Endothelial cell of umbilical vein (primary cell): ENCODE data around the gene MBOAT1. TPM values are rescaled to one million over a fixed set of nuclear protein-coding genes. Genes with fewer than 3 reads are reported as not detected.

Experiments
- BruUV-seq: library from RNA; stranded (reverse); fragments of 400-500 nt; replicated peaks from 2 replicates; lab custom pipeline; 2021; lab: Mats Ljungman, UMichigan
- CTCF ChIA-PET: fragments of 300-600, 350-600 bp; sonication (Branson Sonifier 250); formaldehyde crosslinking; loops from one replicate; lab custom pipeline; 2021; ENCODE audit warnings: antibody characterized with exemption, inconsistent platforms; lab: Charles Lee
- POLR2A ChIA-PET: fragments of 300-600, 350-600 bp; sonication (Branson Sonifier 250); formaldehyde crosslinking; loops from one replicate; lab custom pipeline; 2021; ENCODE audit warnings: antibody characterized with exemption, inconsistent platforms; lab: Charles Lee
- DNase-seq: peaks from one replicate; pipeline ENCODE4 v3.0.0-alpha.2; 2011; ENCODE audit warnings: low read depth, low spot score
- FAIRE-seq: peaks from 2 replicates; lab custom pipeline; 2011; peaks lifted over from hg19 to GRCh38; lab: Jason Lieb, UNC
- H2AFZ ChIP-seq: 2 replicates; pipeline ENCODE4 v1.6.0; 2012; ENCODE audit warnings: low read depth, low read length, control low read depth, inconsistent platforms
- H3K27ac ChIP-seq: 2 replicates; pipeline ENCODE4 v1.5.1; 2011; ENCODE audit warnings: low read depth, mild to moderate bottlenecking, control low read depth, low read length, moderate library complexity; ENCODE audit not compliant: insufficient read depth
- H3K27me3 ChIP-seq, 2 experiments: 2 replicates each; pipeline versions ENCODE4 v1.6.0 to v1.6.1; 2011; ENCODE audit warnings: low read length in 2 of 2, mixed read lengths in 1 of 2; ENCODE audit not compliant: control insufficient read depth in 2 of 2, insufficient read depth in 2 of 2
- H3K36me3 ChIP-seq, 2 experiments: 2 replicates in 1 of 2; 3 replicates in 1 of 2; pipeline ENCODE4 v1.5.1; 2011; ENCODE audit warnings: low read length in 2 of 2, mild to moderate bottlenecking in 1 of 2, moderate library complexity in 1 of 2; ENCODE audit not compliant: control insufficient read depth in 2 of 2, insufficient read depth in 2 of 2; ENCODE audit errors: extremely low read depth in 1 of 2
- H3K4me1 ChIP-seq: 3 replicates; pipeline ENCODE4 v1.5.1; 2011; ENCODE audit warnings: mild to moderate bottlenecking, low read length; ENCODE audit not compliant: control insufficient read depth, insufficient read depth; ENCODE audit errors: extremely low read depth
- H3K4me2 ChIP-seq: 2 replicates; pipeline ENCODE4 v1.6.1; 2011; ENCODE audit warnings: low read length, control low read depth, mixed read lengths; ENCODE audit not compliant: insufficient read depth
- H3K4me3 ChIP-seq, 3 experiments: fragments of 200-600 bp in 1 of 3; sonication (generic), shearing (Covaris generic) in 1 of 3; replicated peaks in 1 of 3; 2 replicates each; pipeline ENCODE4 v1.5.1; 2011 to 2016; ENCODE audit warnings: control low read depth in 3 of 3, low read length in 3 of 3, mild to moderate bottlenecking in 2 of 3, inconsistent platforms in 1 of 3, low read depth in 1 of 3, moderate library complexity in 1 of 3; ENCODE audit not compliant: insufficient read depth in 1 of 3
- H3K79me2 ChIP-seq: 2 replicates; pipeline ENCODE4 v1.6.0; 2012; ENCODE audit warnings: low read length, inconsistent platforms; ENCODE audit not compliant: control insufficient read depth, insufficient read depth
- H3K9ac ChIP-seq: replicated peaks from 2 replicates; pipeline ENCODE3; 2011; ENCODE audit warnings: low read length, control low read depth; ENCODE audit not compliant: insufficient read depth; ENCODE audit errors: extremely low read depth
- H3K9me1 ChIP-seq: replicated peaks from 3 replicates; pipeline ENCODE4 v1.6.0; 2011; ENCODE audit warnings: mild to moderate bottlenecking, low read length; ENCODE audit not compliant: control insufficient read depth, insufficient read depth; ENCODE audit errors: extremely low read depth
- H3K9me3 ChIP-seq: replicated peaks from 2 replicates; pipeline ENCODE4 v1.5.1; 2012; ENCODE audit warnings: low read length, inconsistent platforms; ENCODE audit not compliant: control insufficient read depth, insufficient read depth
- H4K20me1 ChIP-seq: replicated peaks from 2 replicates; pipeline ENCODE3; 2011; ENCODE audit warnings: mild to moderate bottlenecking, low read length; ENCODE audit not compliant: control insufficient read depth, insufficient read depth; ENCODE audit errors: extremely low read depth
- EZH2 ChIP-seq: IDR thresholded peaks from 2 replicates; pipeline ENCODE4 v1.6.1; 2012; ENCODE audit warnings: borderline replicate concordance, low read depth, mild to moderate bottlenecking, moderate library complexity, low read length, inconsistent platforms; ENCODE audit not compliant: severe bottlenecking
- GATA2 ChIP-seq: IDR thresholded peaks from 2 replicates; pipeline ENCODE4 v1.7.0; 2011; ENCODE audit warnings: low read depth, mild to moderate bottlenecking, moderate library complexity, mixed read lengths, low read length; ENCODE audit not compliant: insufficient read length, insufficient read depth
- MYC ChIP-seq: IDR thresholded peaks from one replicate; pipeline ENCODE4 v1.6.1; 2011; ENCODE audit warnings: mild to moderate bottlenecking, low read depth, low read length
- dilution Hi-C: fragments of 300-500 bp; cut with MboI; formaldehyde crosslinking; loops from one replicate; pipeline ENCODE4 v1.15.0; 2019; ENCODE audit warnings: low sequenced_read_pairs; ENCODE audit not compliant: extremely low pct_ligation_motif_present
- intact Hi-C: fragments of 100-400 bp; cut with micrococcal nuclease; formaldehyde crosslinking; loops from one replicate; pipeline ENCODE4 v1.10.0; 2022
- polyA plus RNA-seq, 4 experiments: library from polyadenylated mRNA; depleted of rRNA in 3 of 4; stranded (reverse) in 3 of 4; unstranded in 1 of 4; fragments of >200 nt; gene quantifications; 2 replicates each; pipeline versions ENCODE4 v1.2.1 to v1.2.3, GENCODE V29; 2011 to 2012; ENCODE audit warnings: missing spikeins in 1 of 4
- total RNA-seq: library from RNA; stranded (reverse); gene quantifications from 2 replicates; pipeline ENCODE4 v1.2.3, GENCODE V29; 2021
- TF ChIP-seq, protein P1 (sequence below), 2 donors: IDR thresholded peaks; 1 replicate in 1 of 2; 2 replicates in 1 of 2; pipeline ENCODE4 v1.5.1; 2011; ENCODE audit warnings: low read length in 2 of 2, mild to moderate bottlenecking in 2 of 2, moderate library complexity in 2 of 2, control low read depth in 1 of 2, inconsistent platforms in 1 of 2, low read depth in 1 of 2; ENCODE audit not compliant: insufficient read depth in 1 of 2; ENCODE audit errors: extremely low read depth in 1 of 2

Gene MBOAT1
- total and polyA plus RNA-seq, 2 donors (not counting 3 experiments of a cell fraction or from before 2014, with no cell fraction given) = 2.1 to 5.4 TPM

- no TSS peak for BruUV-seq
- Histone ChIP-seq H3K9me1 (no peaks in the 10 kb centered on the region), H3K4me1 (no peaks in the 10 kb centered on the region), H3K27ac (no peak overlapping the region), H3K79me2 (no peaks in the 10 kb centered on the region), H4K20me1 (no peaks in the 10 kb centered on the region), H3K36me3 (no peaks in the 10 kb centered on the region), H2AFZ (no peak overlapping the region), H3K27me3 (no peaks in the 10 kb centered on the region), H3K9ac (no peak overlapping the region), H3K4me3 (no peak overlapping the region), H3K4me2 (no peak overlapping the region), H3K9me3 (no peaks in the 10 kb centered on the region)
- ChIA-PET POLR2A (no interaction called here), CTCF (interaction anchor here (0.9 kb wide), 1 partner anchor 12 kb away, joined by 3 read pairs; no protein-coding TSS in a partner anchor)
- DNase-seq (no peak), FAIRE-seq (no peak)
- intact Hi-C loops = no loop called here
- dilution Hi-C loops = no loop called here
- TF ChIP-seq MYC = no peak
- no peak for TF ChIP-seq EZH2
- no peak for TF ChIP-seq GATA2
Measured at GRCh38 chr6:20205722-20206161, 6.5 kb downstream of the MBOAT1 start.

DNA sequence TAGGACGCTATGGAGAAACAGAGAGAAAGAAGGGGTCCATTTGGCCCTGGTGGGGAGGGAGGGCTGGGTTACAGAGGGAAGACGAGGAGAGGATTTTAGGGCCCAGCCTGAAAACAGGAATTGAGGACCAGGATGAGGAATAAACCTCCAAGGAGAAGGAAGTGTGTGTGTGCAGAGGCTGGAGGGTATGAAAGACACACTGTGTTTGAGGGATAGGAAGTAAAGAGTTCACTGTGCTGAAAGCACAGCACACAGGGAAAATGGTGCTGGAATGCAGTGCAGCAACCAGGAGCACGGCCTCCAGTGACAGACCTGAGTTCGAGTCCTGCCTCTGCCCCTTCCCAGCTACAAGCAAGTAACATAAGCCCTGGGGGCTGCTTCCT is 7.8 kb downstream of the MBOAT1 start:
- no peaks in the 10 kb centered on the region for H3K9me1 ChIP-seq
- no peaks in the 10 kb centered on the region for H3K36me3 ChIP-seq
- POLR2A ChIA-PET = no interaction called here
- CTCF ChIA-PET = interaction anchor here (1.5 kb wide), 1 partner anchor 78 kb away, joined by 3 read pairs; no protein-coding TSS in a partner anchor
- no peaks in the 10 kb centered on the region for H3K79me2 ChIP-seq
- no TSS peak for BruUV-seq
- no peak overlapping the region for H3K4me2 ChIP-seq
- H3K4me3 ChIP-seq = no peak overlapping the region
- no peak overlapping the region for H3K27ac ChIP-seq
- FAIRE-seq (no peak), DNase-seq (no peak)
- no peak overlapping the region for H2AFZ ChIP-seq
- no peaks in the 10 kb centered on the region for H3K9me3 ChIP-seq
- no peaks in the 10 kb centered on the region for H3K4me1 ChIP-seq
- dilution Hi-C loops (no loop called here), intact Hi-C loops (no loop called here)
- TF ChIP-seq, protein P1, sequence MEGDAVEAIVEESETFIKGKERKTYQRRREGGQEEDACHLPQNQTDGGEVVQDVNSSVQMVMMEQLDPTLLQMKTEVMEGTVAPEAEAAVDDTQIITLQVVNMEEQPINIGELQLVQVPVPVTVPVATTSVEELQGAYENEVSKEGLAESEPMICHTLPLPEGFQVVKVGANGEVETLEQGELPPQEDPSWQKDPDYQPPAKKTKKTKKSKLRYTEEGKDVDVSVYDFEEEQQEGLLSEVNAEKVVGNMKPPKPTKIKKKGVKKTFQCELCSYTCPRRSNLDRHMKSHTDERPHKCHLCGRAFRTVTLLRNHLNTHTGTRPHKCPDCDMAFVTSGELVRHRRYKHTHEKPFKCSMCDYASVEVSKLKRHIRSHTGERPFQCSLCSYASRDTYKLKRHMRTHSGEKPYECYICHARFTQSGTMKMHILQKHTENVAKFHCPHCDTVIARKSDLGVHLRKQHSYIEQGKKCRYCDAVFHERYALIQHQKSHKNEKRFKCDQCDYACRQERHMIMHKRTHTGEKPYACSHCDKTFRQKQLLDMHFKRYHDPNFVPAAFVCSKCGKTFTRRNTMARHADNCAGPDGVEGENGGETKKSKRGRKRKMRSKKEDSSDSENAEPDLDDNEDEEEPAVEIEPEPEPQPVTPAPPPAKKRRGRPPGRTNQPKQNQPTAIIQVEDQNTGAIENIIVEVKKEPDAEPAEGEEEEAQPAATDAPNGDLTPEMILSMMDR (IDR thresholded peaks at IDR 0.05; ENCODE audit: extremely low read depth in 1 of 2, insufficient read depth in 1 of 2, low read depth in 1 of 2, low read length in 2 of 2) = no peak
- no peak overlapping the region for H3K9ac ChIP-seq
- no peaks in the 10 kb centered on the region for H4K20me1 ChIP-seq
- H3K27me3 ChIP-seq = no peaks in the 10 kb centered on the region
